Astrocyte (in vitro differentiated cells and primary cell): Measurements from ENCODE around the gene PSKH1.

ENCODE experiments used
- EZH2 ChIP-seq: IDR thresholded peaks from 2 replicates; pipeline ENCODE4 v1.6.1; 2012; ENCODE audit warnings: mild to moderate bottlenecking, low read length, inconsistent platforms; ENCODE audit not compliant: insufficient read depth
- TF ChIP-seq, protein P1 (sequence below): IDR thresholded peaks from 2 replicates; pipeline ENCODE4 v1.5.1; 2011; ENCODE audit warnings: low read depth, mild to moderate bottlenecking, inconsistent platforms, low read length, moderate library complexity; ENCODE audit not compliant: insufficient read depth

DNA sequence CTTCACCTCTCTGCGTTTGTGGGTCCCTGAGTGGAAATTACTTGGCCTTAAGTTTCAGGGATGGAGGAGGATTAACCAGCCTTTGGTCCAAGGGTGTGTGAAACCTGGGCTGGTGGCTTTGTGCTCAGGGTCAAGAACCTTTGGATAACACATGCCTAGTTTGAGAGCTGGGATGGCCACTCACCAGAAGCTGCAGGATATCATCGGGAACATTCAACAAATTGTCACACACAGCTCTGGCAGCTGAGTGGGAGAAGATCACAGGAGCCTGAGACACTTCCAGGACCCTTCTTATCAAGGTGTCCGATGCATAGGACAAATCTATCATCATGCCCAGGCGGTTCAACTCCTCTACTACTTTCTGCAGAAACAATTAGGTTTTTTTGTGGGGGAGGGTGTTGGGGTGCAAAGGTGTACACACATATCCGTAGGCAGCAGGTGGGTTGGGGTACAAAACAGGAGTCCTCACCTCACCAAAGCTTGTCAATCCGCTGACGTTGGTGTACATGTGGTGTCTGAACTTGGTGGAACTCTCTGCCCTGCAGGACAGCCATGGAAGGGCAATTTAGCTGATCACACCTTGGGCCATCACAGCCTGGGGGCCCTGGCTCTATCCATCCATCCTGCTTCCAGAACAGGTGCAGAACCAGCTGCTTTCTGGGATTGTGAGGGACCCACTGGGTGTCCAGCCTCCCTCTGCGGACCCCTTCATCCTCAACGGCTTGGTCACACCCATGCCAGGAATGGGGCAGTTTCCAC lies 84.6 kb downstream of the PSKH1 start:
- TF ChIP-seq, protein P1, sequence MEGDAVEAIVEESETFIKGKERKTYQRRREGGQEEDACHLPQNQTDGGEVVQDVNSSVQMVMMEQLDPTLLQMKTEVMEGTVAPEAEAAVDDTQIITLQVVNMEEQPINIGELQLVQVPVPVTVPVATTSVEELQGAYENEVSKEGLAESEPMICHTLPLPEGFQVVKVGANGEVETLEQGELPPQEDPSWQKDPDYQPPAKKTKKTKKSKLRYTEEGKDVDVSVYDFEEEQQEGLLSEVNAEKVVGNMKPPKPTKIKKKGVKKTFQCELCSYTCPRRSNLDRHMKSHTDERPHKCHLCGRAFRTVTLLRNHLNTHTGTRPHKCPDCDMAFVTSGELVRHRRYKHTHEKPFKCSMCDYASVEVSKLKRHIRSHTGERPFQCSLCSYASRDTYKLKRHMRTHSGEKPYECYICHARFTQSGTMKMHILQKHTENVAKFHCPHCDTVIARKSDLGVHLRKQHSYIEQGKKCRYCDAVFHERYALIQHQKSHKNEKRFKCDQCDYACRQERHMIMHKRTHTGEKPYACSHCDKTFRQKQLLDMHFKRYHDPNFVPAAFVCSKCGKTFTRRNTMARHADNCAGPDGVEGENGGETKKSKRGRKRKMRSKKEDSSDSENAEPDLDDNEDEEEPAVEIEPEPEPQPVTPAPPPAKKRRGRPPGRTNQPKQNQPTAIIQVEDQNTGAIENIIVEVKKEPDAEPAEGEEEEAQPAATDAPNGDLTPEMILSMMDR, result no peak
- no peak for TF ChIP-seq EZH2
